ENCODE data around the gene IKZF2.

DNA sequence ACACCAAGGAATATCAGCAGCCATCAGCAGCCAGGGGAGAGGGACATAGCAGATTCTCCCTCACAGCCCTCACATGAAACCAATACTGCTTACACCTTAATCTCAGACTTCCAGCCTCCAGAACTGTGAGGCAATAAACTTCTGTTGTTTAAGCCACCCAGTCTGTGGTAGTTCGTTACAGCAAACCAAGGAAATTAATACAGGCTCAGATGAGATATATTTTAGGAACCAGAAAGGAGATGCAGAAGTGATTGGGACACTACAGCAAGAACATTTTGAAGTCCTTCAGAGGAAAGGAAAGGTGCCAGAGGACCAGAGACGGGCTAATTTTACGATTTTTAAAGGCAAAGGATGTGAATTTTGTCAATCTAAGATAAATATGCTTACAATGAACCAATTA is 60.6 kb downstream of the IKZF2 start:
- TF ChIP-seq EP300 (IDR thresholded peaks at IDR 0.05) (no peak), HOXA7 (CRISPR knock-in tag; IDR thresholded peaks at IDR 0.05) (no peak), KDM5A (IDR thresholded peaks at IDR 0.05) (no peak), POLR2A (IDR thresholded peaks at IDR 0.05; ENCODE audit: low read length) (no peak)
